SH-SY5Y (cell line): ENCODE results near the gene GAS1.

Source experiments
- GATA2 ChIP-seq: IDR thresholded peaks from 2 replicates; pipeline ENCODE4 v1.6.1; 2011; ENCODE audit warnings: mild to moderate bottlenecking, low read depth, low read length
- GATA3 ChIP-seq: IDR thresholded peaks from 2 replicates; pipeline ENCODE4 v1.6.1; 2011; ENCODE audit warnings: low read depth, mild to moderate bottlenecking, low read length, moderate library complexity

- no peak for TF ChIP-seq GATA3
- TF ChIP-seq GATA2 = no peak
Measured at GRCh38 chr9:86940774-86941173, 6.5 kb downstream of the GAS1 start.
